Smooth muscle cell of the brain vasculature (primary cell): ENCODE results near the gene HNRNPLL.

ENCODE experiments used
- DNase-seq: peaks from one replicate; pipeline ENCODE4 v3.0.0-alpha.2; 2012; ENCODE audit warnings: low read depth, low spot score

HNRNPLL gene

GRCh38 chr2:38592951-38593350 lies 9.8 kb downstream of the HNRNPLL start:
- DNase-seq, result no peak

GRCh38 chr2:38591152-38591551 lies 11.6 kb downstream of the HNRNPLL start:
- no peak for DNase-seq

DNA sequence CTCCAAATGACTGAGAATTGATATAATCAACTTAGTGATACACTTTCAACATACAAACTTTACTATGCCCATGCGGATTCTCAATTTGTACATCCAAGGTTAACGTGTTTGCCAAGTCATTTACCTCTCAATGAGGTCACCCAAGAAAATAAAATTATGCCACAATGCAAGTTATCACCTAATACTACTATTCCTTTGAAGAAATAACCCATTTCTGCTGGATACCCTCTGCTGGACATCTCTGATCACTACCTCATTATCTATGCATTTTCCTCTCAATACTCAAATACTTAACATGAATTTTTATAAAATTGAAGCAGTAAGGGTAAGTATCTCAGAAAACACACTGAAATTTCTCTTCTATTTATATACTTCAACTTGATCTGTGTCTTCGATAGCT lies 12.7 kb downstream of the HNRNPLL start:
- DNase-seq, result no peak

DNA sequence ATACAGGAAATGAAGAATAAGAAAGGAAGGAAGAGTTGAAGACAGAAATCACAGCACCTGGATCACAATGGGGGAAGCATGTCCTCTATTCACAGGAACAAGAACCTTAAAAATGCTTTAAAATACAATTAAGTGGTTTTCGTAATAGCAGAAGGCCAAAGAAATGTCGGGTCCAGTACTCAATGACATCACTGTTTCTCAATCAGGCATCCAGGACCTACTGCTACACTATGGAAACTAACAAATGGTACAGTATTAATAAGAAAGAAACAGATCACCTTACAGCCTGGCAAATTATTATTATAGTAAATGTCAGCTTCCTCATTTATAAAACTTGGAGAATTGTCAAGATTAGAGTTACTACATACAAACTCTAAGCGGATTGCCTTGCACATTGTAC lies 15.8 kb downstream of the HNRNPLL start:
- DNase-seq, result no peak

GRCh38 chr2:38584881-38585280 lies 17.8 kb downstream of the HNRNPLL start:
- DNase-seq, result no peak

DNA sequence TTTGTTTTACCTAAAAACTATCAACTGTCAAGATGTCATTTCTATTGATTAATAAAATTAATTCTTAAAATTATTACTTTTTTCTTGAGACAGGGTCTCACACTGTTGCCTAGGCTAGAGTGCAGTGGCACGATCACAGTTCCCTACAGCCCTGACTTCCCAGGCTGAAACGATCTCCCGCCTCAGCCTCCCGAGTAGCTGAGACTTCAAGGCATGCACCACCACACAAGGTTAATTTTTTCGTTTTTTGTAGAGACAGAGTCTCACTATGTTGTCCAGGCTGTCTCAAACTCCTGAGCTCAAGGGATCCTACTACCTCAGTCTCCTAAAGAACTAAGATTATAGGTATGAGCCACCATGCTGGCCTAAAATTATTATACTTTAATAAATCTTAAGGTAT lies 18.7 kb downstream of the HNRNPLL start:
- DNase-seq, result no peak

DNA sequence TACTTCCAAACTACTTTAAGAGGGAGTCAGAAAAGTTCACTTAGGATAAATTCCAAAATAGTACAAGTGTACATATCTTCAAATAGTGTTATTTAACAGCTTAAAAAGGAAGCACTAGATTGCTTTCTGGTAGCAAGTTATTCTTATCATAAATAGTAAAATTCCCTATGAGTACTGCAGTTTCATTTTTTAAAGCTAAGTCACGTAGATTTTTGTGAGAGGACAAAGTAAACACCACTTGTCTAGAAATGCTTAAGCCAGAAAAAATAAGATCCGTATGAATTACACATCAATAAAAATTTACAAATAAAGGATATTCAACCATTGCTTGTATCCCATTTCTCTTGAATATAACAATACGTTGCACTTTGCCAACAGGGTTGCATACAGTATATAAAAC lies 19.2 kb downstream of the HNRNPLL start:
- DNase-seq, result no peak

DNA sequence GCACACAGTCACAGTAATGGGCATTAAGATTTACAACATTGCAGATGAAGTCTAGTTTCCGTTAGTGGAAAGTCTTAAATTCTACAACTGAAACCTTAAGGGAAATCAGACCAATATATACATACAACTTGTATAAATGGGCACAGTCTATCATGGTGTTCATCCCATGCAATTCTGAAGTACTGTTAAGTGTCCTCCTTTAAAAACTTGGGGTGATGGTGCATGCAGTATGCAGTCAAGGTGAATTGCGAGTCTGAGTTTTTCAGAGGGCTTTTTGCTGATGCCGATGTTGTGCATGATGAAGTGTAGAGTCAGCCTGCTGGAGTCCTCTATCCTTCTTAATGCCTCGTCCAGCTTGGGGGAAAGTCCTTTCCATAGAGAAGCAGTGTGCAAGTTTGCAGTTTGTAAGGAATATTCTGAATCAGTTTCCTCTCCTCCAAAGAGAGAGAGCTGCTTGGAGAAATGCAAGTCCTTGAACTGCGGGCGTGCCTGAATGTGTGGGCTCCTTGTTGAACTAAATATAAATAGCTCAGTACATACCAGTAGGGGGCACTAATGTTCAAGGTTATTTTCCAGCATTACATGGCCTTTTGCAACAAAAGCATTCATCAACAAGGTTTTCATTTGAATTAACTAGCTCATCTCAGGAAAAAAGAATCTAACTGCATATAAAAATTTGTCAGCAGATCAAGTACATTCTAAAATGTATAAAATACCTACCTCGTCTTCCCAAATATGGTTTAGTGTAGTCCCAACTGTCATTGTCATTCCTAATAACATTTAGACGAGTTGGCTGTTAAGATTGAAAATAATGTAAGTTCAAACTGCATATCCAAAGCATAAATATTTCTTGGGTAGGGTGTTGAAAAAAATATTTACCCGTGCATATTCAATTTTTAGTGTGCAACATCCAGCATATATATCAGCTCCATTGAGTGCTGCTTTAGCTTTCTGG lies 21.3 kb downstream of the HNRNPLL start:
- peak; percentile 73 for DNase-seq

- DNase-seq, result no peak
These were observed 22.6 kb downstream of the HNRNPLL start for GRCh38 chr2:38580115-38580636.

GRCh38 chr2:38578832-38579231 lies 23.9 kb downstream of the HNRNPLL start:
- no peak for DNase-seq

- DNase-seq, result no peak
These were observed 28.4 kb downstream of the HNRNPLL start for GRCh38 chr2:38574278-38574677.

- no peak for DNase-seq
These were observed 30.6 kb downstream of the HNRNPLL start for GRCh38 chr2:38572167-38572566.

DNA sequence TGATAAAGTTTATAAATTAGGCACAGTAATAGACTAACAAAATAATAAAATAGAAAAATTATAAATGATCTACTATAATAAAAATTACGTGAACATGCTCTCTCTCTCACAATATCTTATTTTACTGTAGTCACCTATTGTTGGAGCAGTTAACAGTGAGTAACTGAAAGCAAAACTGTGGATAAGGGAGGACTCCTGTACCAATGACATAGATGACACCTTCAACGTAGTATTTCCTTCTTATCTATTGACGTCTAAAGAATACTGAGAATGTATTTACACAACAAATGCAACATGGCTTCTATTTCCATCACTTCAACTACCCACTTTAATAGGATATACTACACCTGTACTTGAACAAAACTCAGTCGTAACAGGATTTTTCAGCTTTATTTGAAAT lies 31.5 kb downstream of the HNRNPLL start:
- DNase-seq, result no peak

- DNase-seq, result no peak
These were observed 33.8 kb downstream of the HNRNPLL start for GRCh38 chr2:38568724-38569436.

GRCh38 chr2:38565333-38565732 lies 37.4 kb downstream of the HNRNPLL start:
- no peak for DNase-seq

DNA sequence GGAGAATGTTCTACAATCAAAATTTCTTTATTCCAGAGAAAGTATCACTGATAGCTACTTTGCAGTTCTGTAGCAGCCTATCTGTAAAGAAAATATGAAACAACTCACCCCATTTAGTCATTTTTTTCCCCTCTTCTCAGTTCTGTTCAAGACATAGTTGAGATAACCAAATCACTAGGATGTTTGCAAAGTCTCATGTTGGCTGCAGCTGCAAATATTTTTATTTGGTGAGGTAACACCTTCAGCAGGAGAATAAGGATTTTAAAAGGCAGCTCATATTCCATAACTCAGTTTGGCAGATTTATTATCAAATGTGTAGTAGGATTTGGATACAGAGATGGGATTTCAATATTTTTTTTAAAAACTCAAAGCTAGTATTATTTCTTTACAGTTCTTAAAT lies 41.0 kb downstream of the HNRNPLL start:
- DNase-seq, result no peak

DNA sequence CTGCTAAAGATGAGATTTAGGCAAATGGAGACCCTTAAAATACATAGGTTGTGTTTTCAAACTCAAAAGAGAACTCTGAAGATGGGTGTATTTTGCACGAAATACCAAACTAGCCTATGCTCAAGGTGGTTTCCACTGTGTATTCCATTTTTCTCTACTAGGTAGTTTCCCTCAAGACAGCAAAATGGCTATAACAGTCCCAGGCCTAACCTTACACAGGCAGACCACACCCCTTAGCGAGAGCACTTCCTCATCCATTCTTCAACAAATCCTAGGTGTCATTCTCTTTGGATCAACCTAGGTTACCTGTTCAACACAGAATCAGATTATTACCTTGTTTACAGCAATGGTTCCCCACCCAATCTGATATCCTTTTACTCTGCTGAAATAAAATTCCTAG lies 42.6 kb downstream of the HNRNPLL start:
- no peak for DNase-seq

DNA sequence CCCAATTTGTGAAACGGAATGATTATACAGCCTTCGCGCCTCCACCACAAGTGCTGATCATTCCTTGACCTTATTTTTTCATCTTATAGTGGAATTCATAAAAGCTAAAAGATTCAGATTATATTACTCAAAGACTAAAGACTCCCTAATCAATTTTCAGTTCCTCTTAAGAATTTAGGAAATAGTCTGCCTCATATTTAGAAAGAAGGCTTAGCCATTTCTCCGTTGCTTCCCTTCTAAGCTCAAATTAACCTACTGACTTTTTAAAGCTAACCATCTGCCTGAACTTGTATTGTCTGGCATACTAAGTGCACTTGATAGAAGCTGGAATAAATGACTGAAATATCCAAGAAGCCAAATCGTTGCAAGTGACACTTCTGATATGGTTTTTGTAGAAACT lies 44.7 kb downstream of the HNRNPLL start:
- no peak for DNase-seq

DNA sequence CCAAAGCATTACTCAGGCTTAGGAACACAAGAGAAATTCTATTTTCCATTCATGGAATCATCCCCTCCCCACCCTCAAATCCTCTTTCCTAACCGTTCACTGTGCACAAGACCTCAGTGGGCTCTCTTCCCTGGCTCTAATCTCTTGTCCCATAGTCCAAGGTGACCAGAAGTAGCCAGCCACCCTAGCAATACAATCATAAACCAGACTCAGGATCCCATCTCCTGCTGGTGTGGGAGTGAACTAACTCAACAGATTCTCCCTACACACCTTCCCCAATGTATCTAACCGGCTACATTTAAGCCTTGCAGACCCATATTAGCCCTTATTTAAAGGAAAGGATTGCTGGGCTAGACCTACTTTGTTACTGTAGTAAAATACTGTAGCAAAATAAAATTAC lies 45.5 kb downstream of the HNRNPLL start:
- DNase-seq, result no peak

DNA sequence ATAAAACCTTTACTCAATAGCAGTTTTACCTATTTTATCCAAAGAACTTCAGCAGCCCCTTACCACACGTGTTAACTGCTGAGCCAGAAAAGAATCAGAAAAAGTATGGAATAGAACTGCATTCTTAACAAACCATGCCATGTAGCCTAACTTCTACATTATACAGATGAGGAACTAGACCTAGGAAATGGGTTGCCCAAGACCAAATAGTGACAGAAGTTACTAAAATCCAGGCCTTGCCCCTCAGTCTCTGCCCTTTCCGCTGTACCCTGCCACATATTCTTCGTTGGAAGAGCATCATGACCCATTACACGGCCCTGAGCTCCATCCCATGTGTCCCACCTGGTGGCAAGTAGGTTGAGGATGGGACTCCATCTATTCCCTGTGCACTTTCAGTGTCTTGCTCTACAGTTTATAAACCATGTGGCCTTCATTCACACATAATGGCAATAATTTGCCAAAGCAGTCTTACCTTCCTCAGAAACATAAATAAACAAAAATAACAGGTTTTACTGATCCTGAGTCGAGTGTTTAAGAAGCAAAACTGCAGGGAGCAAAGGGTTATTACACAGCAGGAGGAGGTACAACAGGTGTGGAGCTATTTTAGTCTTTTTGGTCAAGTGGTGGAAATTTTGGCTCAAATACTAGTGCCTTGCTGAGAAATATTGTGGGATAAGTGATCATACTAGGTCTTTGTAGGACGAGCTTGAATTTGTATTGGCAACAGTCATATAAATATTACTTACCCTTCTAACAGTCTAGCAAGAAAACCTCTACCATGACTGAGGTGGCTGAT lies 46.5 kb downstream of the HNRNPLL start:
- DNase-seq, result no peak

GRCh38 chr2:38554973-38555595 lies 47.6 kb downstream of the HNRNPLL start:
- DNase-seq, result no peak
